Uterus (tissue), 4 donors: ENCODE measurements around the gene IRS2. TPM values are rescaled to one million over a fixed set of nuclear protein-coding genes. Genes with fewer than 3 reads are reported as not detected.

Experiments
- DNase-seq, 2 donors: peaks; one replicate each; pipeline ENCODE4 v3.0.0-alpha.2; 2019 to 2020
- H3K27ac ChIP-seq, 2 donors: fragments of 200-600 bp; sonication (generic); 1 replicate in 1 of 2; 2 replicates in 1 of 2; pipeline ENCODE4 v1.5.1; 2016 to 2018
- H3K27me3 ChIP-seq, 2 donors: fragments of 200-600 bp; sonication (generic); one replicate each; pipeline ENCODE4 v1.5.1; 2018 to 2019; ENCODE audit warnings: control low read depth in 1 of 2
- H3K36me3 ChIP-seq, 2 donors: fragments of 200-600 bp; sonication (generic); one replicate each; pipeline ENCODE4 v1.5.1; 2019; ENCODE audit warnings: control low read depth in 1 of 2
- H3K4me1 ChIP-seq, 2 donors: fragments of 200-600 bp; sonication (generic); one replicate each; pipeline ENCODE4 v1.5.1; 2018 to 2019; ENCODE audit warnings: control low read depth in 1 of 2
- H3K4me3 ChIP-seq, 2 donors: fragments of 200-600 bp; sonication (generic); 1 replicate in 1 of 2; 2 replicates in 1 of 2; pipeline ENCODE4 v1.5.1; 2018 to 2019; ENCODE audit warnings: mild to moderate bottlenecking in 1 of 2
- H3K9me3 ChIP-seq, 2 donors: fragments of 200-600 bp; sonication (generic); one replicate each; pipeline ENCODE4 v1.5.1; 2019; ENCODE audit warnings: control low read depth in 1 of 2
- CTCF ChIP-seq, 4 experiments: fragments of 200-600 bp in 2 of 4; fragments of 450-650 bp in 2 of 4; sonication (generic) in 2 of 4; IDR thresholded peaks; one replicate each; pipeline ENCODE4 v1.5.1; 2016 to 2019; ENCODE audit warnings: antibody characterized with exemption in 4 of 4, mild to moderate bottlenecking in 2 of 4, moderate library complexity in 1 of 4
- POLR2A ChIP-seq, 2 donors: fragments of 450-650 bp; IDR thresholded peaks; one replicate each; pipeline ENCODE4 v1.6.1; 2016; ENCODE audit warnings: antibody characterized with exemption in 2 of 2, mild to moderate bottlenecking in 1 of 2, moderate library complexity in 1 of 2
- intact Hi-C: fragments of 100-400 bp; cut with DNase I; formaldehyde crosslinking; loops from one replicate; pipeline ENCODE4 v1.15.1; 2023; ENCODE audit warnings: low total_unique reads
- total RNA-seq, 4 donors: library from RNA; depleted of rRNA in 3 of 4; stranded (reverse); fragments of >200 nt in 3 of 4; gene quantifications; one replicate each; pipeline versions ENCODE4 v1.1.0 to v1.2.4, GENCODE V29; 2014 to 2023
- donor health status: DM: yes; HTN: yes; CAD: no.

IRS2 gene
- total RNA-seq, 4 donors from 2014 or later = 6.5 to 20.3 (median 11.7) TPM

- no peak overlapping the region for H3K4me3 ChIP-seq
- no peaks in the 10 kb centered on the region for H3K36me3 ChIP-seq
- no peaks in the 10 kb centered on the region for H3K4me1 ChIP-seq
- H3K27ac ChIP-seq = no peak overlapping the region
- TF ChIP-seq POLR2A (IDR thresholded peaks at IDR 0.05) (no peak), CTCF (IDR thresholded peaks at IDR 0.05) (no peak)
- DNase-seq = no peak
- H3K27me3 ChIP-seq = no peaks in the 10 kb centered on the region
- intact Hi-C loops = no loop called here
- no peaks in the 10 kb centered on the region for H3K9me3 ChIP-seq
Observed at GRCh38 chr13:109725297-109725696, 61.1 kb downstream of the IRS2 start.

- H3K27ac ChIP-seq = no peak overlapping the region
Observed at GRCh38 chr13:109724603-109725002, 61.8 kb downstream of the IRS2 start.

GRCh38 chr13:109723046-109723445 lies 63.3 kb downstream of the IRS2 start:
- H3K27ac ChIP-seq = no peak overlapping the region
- no peaks in the 10 kb centered on the region for H3K27me3 ChIP-seq
- TF ChIP-seq CTCF (IDR thresholded peaks at IDR 0.05) (no peak), POLR2A (IDR thresholded peaks at IDR 0.05) (no peak)
- intact Hi-C loops = no loop called here
- no peak for DNase-seq
- H3K4me3 ChIP-seq = no peak overlapping the region
- no peaks in the 10 kb centered on the region for H3K9me3 ChIP-seq
- H3K36me3 ChIP-seq = no peaks in the 10 kb centered on the region
- H3K4me1 ChIP-seq = no peaks in the 10 kb centered on the region

More at GRCh38 chr13:109724603-109725002, 61.8 kb downstream of the IRS2 start:
- Histone ChIP-seq H3K36me3 (no peaks in the 10 kb centered on the region), H3K27me3 (no peaks in the 10 kb centered on the region), H3K9me3 (no peaks in the 10 kb centered on the region), H3K4me1 (no peaks in the 10 kb centered on the region), H3K4me3 (no peak overlapping the region)
- TF ChIP-seq CTCF (IDR thresholded peaks at IDR 0.05) = no peak
- TF ChIP-seq POLR2A (IDR thresholded peaks at IDR 0.05) = no peak
- no peak for DNase-seq
- intact Hi-C loops = no loop called here

- Histone ChIP-seq H3K9me3 (no peaks in the 10 kb centered on the region), H3K27ac (no peak overlapping the region), H3K36me3 (no peaks in the 10 kb centered on the region), H3K4me1 (no peaks in the 10 kb centered on the region), H3K4me3 (no peak overlapping the region), H3K27me3 (no peaks in the 10 kb centered on the region)
- intact Hi-C loops = no loop called here
- TF ChIP-seq POLR2A (IDR thresholded peaks at IDR 0.05) (no peak), CTCF (IDR thresholded peaks at IDR 0.05) (no peak)
- DNase-seq = no peak
Observed at GRCh38 chr13:109722068-109722467, 64.3 kb downstream of the IRS2 start.

GRCh38 chr13:109720758-109721184 lies 65.6 kb downstream of the IRS2 start:
- Histone ChIP-seq H3K27ac (no peak overlapping the region), H3K4me3 (no peak overlapping the region), H3K27me3 (no peaks in the 10 kb centered on the region), H3K4me1 (no peaks in the 10 kb centered on the region), H3K36me3 (no peaks in the 10 kb centered on the region), H3K9me3 (no peaks in the 10 kb centered on the region)
- intact Hi-C loops = no loop called here
- no peak for DNase-seq
- TF ChIP-seq POLR2A (IDR thresholded peaks at IDR 0.05) (no peak), CTCF (IDR thresholded peaks at IDR 0.05) (no peak)
